Stimulated activated naive B cell treated with anti-CD40 and anti-IgM and Interleukin-4, amounts not matched to agents 10 μg/mL and 1 μg/mL and 100 μg/mL, for 72 hours (primary cell): ENCODE results near the gene TNFAIP2.
"Not testable (repeated sequence)": the region's sequence is repeated elsewhere in the genome, so short reads cannot be mapped to it uniquely, and the experiment has no call there.

Source experiments
- ATAC-seq, 2 donors: fragments of 150-1000 bp; cut with Tn5 transposase; replicated peaks; 2 replicates each; pipeline ENCODE4 v1.10.0; 2021; ENCODE audit warnings: moderate library complexity in 1 of 2
- DNase-seq: peaks from one replicate; pipeline ENCODE4 v3.0.0; 2021
- H3K27ac Mint-ChIP-seq: one replicate; pipeline ENCODE4 v1.8.0; 2022; ENCODE audit warnings: mild to moderate bottlenecking, mixed read lengths
- H3K27me3 Mint-ChIP-seq, 2 donors: one replicate each; pipeline ENCODE4 v1.8.0; 2022; ENCODE audit warnings: mixed read lengths in 2 of 2
- H3K36me3 Mint-ChIP-seq, 2 donors: one replicate each; pipeline ENCODE4 v1.8.0; 2022; ENCODE audit warnings: mixed read lengths in 2 of 2, mild to moderate bottlenecking in 1 of 2
- H3K4me1 Mint-ChIP-seq, 2 donors: one replicate each; pipeline ENCODE4 v1.8.0; 2022; ENCODE audit warnings: mixed read lengths in 2 of 2, mild to moderate bottlenecking in 1 of 2
- H3K4me3 Mint-ChIP-seq, 2 donors: one replicate each; pipeline ENCODE4 v1.8.0; 2022; ENCODE audit warnings: mild to moderate bottlenecking in 2 of 2, mixed read lengths in 2 of 2, moderate library complexity in 1 of 2
- H3K9me3 Mint-ChIP-seq, 2 donors: one replicate each; pipeline ENCODE4 v1.8.0; 2022; ENCODE audit warnings: mixed read lengths in 2 of 2, mild to moderate bottlenecking in 1 of 2

Gene TNFAIP2

GRCh38 chr14:103108749-103109207 is 14.5 kb upstream of the TNFAIP2 start:
- Mint-ChIP-seq H3K36me3 (no peaks in the 10 kb centered on the region), H3K4me1 (peaks cover 37 to 57% of the 10 kb centered on the region in 2 donors), H3K27ac (no peak overlapping the region), H3K9me3 (no peaks in the 10 kb centered on the region), H3K27me3 (peaks cover 27 to 65% of the 10 kb centered on the region in 2 donors), H3K4me3 (no peak overlapping the region)
- peak; percentile 25 to 51 for ATAC-seq
- DNase-seq: no peak

DNA sequence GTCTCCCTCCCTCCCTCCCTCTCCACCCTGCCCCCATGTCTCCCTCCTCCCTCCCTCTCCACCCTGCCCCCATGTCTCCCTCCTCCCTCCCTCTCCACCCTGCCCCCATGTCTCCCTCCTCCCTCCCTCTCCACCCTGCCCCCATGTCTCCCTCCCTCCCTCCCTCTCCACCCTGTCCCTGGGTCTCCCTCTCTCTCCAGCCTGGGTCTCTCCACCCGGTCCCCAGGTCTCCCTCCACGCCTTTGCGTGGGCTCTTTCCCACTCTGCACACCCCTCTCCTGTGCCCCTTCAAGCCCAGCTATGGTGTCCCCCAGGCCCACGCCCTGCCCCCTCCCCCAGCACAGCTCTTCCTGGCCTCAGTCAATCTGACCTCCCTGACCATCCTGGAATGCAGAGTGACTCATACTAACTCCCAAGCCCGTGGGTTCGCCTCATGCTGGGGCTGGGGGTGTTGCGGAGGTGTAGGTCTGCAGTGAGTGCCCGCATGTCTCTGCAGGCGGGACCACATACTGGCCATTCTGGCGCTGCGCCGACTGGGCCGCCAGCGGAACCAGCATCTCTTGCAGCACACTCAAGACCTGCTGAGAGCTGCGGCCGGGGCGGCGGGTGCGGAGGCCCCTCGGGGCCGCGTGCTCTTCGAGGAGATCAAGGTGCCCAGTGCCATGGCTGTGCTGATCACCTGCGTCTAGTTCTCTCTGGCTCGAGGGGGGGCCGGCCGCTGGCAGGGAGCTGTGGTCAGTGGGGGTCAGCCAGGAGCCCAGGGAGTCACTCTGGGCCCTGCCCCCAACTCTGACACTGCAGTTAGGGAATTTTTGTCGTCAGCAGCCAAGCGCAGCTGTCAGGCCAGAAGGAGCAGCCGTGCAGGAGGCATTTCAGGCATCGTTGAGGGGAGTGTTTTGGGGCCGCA is 13.5 kb upstream of the TNFAIP2 start:
- ATAC-seq (no peak), DNase-seq (no peak)
- H3K4me3 Mint-ChIP-seq: no peak overlapping the region
- peaks cover 36 to 54% of the 10 kb centered on the region in 2 donors for H3K4me1 Mint-ChIP-seq
- H3K27me3 Mint-ChIP-seq: peaks cover 25 to 57% of the 10 kb centered on the region in 2 donors
- H3K27ac Mint-ChIP-seq: no peak overlapping the region
- no peaks in the 10 kb centered on the region for H3K36me3 Mint-ChIP-seq
- no peaks in the 10 kb centered on the region for H3K9me3 Mint-ChIP-seq

GRCh38 chr14:103110681-103111231 is 12.5 kb upstream of the TNFAIP2 start:
- H3K4me3 Mint-ChIP-seq: no peak overlapping the region
- no peaks in the 10 kb centered on the region for H3K36me3 Mint-ChIP-seq
- peaks cover 16 to 48% of the 10 kb centered on the region in 2 donors for H3K27me3 Mint-ChIP-seq
- no peak for DNase-seq
- ATAC-seq: no peak
- peak overlapping the region; percentile 40 for H3K27ac Mint-ChIP-seq
- peaks cover 35 to 52% of the 10 kb centered on the region in 2 donors for H3K4me1 Mint-ChIP-seq
- H3K9me3 Mint-ChIP-seq: no peaks in the 10 kb centered on the region

- Mint-ChIP-seq H3K9me3 (no peaks in the 10 kb centered on the region), H3K27me3 (peaks cover 14 to 42% of the 10 kb centered on the region in 2 donors), H3K4me3 (no peak overlapping the region), H3K36me3 (no peaks in the 10 kb centered on the region), H3K27ac (peak overlapping the region; percentile 40), H3K4me1 (peaks cover 39 to 51% of the 10 kb centered on the region in 2 donors)
- DNase-seq: no peak
- ATAC-seq: peak; percentile 50 to 60
These were observed 11.9 kb upstream of the TNFAIP2 start for GRCh38 chr14:103111232-103111868.

DNA sequence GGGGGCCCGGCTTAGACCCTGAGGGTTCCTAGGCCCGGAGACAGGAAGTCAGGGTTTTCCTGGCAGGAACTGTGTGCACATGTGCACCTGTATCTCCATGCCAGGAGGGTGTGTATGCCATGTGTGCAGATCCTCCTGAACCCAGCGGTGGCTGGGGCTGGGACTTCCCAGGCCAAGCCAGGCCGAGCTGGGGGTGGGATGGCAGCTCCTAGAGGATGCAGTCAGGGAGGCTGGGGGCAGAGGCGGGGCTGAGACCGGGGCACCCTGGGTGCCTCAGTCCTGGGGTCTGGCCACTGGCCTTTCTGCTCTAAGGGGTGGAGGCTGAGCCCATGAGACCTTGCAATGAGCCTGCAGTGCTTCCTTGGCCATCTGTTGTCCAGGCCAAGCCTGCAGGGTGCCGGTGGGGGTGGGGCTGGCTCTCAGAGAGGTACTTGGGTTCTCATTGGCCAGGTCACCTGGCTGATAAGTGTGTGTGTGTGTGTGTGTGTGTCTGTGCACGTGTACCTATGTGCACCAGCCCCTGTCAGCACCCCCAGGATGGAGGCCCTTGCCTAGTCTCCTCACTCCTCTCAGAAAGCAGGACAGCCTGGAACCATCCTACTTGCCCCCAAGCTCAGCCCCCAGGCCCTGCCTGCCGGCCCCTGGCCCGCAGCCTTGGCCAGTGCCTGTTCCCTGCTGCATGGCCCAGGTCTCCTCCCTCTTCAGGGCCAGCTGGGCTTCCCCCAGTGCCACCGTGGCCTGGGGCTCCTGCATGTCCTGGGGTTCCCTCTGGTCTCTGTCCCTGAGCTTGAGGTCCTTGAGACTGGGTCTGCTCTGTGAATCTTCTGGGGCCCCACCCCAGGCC is 10.6 kb upstream of the TNFAIP2 start:
- Mint-ChIP-seq H3K9me3 (no peaks in the 10 kb centered on the region), H3K27ac (no peak overlapping the region), H3K27me3 (peaks cover 6 to 29% of the 10 kb centered on the region in 2 donors), H3K36me3 (no peaks in the 10 kb centered on the region), H3K4me3 (no peak overlapping the region), H3K4me1 (peaks cover 39 to 51% of the 10 kb centered on the region in 2 donors)
- no peak for ATAC-seq
- DNase-seq: no peak

DNA sequence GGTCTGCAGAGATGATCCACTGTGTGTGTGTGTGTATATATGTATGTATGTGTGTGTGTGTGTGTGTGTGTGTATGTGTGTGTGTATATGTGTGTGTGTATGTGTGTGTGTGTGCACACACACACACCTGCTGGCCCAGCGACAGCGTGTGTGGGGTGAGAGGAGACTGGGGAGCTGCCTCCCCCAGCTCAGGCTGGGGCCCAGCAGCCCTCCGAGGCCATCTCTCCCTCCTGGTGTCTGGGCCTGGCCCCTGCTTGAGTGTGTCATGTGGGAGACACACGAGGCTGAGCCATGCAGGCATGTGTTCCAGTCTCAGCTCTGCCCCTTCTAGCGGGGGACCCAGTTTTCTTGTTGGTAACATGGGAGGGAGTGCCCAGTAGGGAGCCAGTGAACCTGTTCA is 10.0 kb upstream of the TNFAIP2 start:
- no peak for DNase-seq
- no peak for ATAC-seq
- no peak overlapping the region for H3K27ac Mint-ChIP-seq
- no peaks in the 10 kb centered on the region for H3K9me3 Mint-ChIP-seq
- H3K27me3 Mint-ChIP-seq: peaks cover 5 to 22% of the 10 kb centered on the region in 2 donors
- no peak overlapping the region for H3K4me3 Mint-ChIP-seq
- H3K36me3 Mint-ChIP-seq: no peaks in the 10 kb centered on the region
- peaks cover 39 to 51% of the 10 kb centered on the region in 2 donors for H3K4me1 Mint-ChIP-seq

DNA sequence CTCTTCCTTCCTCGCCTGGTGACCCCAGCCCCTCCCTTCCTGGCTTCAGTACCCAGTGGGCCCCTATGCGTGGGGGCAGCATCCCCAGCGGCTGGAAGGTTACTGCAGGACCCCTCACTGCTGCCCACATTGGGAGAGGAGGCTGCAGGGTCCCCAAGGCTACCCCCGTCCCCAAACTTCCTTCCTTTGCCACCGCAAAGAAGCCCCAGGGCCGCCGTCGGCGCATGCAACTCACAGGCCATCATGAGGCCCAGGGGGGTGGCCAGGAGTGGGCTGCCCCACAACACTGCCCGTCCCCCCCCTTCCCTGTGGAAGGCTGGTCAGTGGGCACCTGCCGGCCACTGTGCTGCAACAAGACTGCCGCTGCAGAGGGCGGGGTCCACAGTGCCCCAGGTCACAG is 9.5 kb upstream of the TNFAIP2 start:
- Mint-ChIP-seq H3K9me3 (no peaks in the 10 kb centered on the region), H3K36me3 (no peaks in the 10 kb centered on the region), H3K27me3 (peaks cover 5 to 17% of the 10 kb centered on the region in 2 donors), H3K4me1 (peaks cover 38 to 51% of the 10 kb centered on the region in 2 donors), H3K27ac (no peak overlapping the region), H3K4me3 (no peak overlapping the region)
- DNase-seq (no peak), ATAC-seq (no peak)

- peak; percentile 51 for DNase-seq
- not testable (repeated sequence) for H3K36me3 Mint-ChIP-seq, H3K9me3 Mint-ChIP-seq, H3K27ac Mint-ChIP-seq
- Mint-ChIP-seq H3K4me1 (peaks cover 33 to 47% of the 10 kb centered on the region in 2 donors), H3K27me3 (peaks cover 10 to 17% of the 10 kb centered on the region in 2 donors), H3K4me3 (peak overlapping the region; percentile 69 to 70)
- ATAC-seq: peak; percentile 56 to 61
These were observed 8.1 kb upstream of the TNFAIP2 start for GRCh38 chr14:103115086-103115679.

DNA sequence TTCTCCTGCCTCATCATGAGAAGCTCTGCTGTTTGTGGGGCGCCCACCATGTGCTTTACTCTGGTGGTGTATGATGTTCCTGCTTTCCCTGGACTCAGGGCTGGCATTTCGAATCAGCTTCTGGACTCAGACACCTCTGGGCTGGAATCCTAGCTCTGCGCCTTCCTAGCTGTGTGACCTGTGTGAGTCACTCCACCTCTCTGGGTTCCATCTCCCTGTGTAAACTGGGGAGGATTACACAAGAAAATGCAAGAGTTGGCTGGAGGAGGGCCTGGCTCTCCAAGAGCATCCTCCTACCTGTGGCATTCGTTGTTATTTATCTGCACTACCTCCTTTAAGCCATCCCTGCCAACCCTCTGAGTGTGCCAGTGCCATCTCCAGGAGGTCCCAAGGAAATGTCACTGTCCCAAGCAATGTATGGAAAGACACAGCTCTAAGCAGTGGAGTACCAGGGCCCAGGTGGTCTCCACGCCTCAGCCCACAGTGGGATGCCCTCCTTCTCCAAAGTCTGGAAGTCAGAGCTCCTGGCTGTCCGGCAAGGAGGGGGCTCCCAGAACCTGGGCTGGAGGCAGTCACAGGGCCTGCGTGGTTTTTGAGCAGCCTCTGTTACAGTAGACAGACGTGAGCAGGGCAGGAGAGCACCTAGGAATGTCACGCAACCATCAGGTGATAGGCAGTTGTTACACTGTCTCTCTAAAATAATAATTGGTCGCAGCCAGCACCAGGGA is 7.3 kb upstream of the TNFAIP2 start:
- Mint-ChIP-seq H3K27ac (no peak overlapping the region), H3K9me3 (no peaks in the 10 kb centered on the region), H3K4me1 (peaks cover 27 to 41% of the 10 kb centered on the region in 2 donors), H3K27me3 (peaks cover 10 to 22% of the 10 kb centered on the region in 2 donors), H3K4me3 (no peak overlapping the region), H3K36me3 (no peaks in the 10 kb centered on the region)
- ATAC-seq (no peak), DNase-seq (no peak)

GRCh38 chr14:103116636-103117035 is 6.6 kb upstream of the TNFAIP2 start:
- no peak overlapping the region for H3K27ac Mint-ChIP-seq
- DNase-seq: no peak
- peaks cover 23 to 40% of the 10 kb centered on the region in 2 donors for H3K4me1 Mint-ChIP-seq

DNA sequence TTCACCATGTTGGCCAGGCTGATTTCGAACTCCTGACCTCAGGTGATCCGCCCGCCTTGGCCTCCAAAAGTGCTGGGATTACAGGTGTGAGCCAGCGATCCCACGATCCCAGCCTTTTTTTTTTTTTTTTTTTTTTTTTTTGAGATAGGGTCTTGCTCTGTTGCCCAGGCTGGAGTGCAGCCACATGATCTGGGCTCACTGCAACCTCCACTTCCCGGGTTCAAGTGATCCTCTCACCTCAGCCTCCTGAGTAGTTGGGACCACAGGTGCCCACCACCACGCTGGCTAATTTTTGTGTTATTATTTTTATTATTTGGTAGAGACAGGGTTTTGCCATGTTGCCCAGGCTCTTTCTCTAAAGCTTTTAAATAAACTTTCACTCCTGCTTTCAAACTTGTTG is 5.8 kb upstream of the TNFAIP2 start:
- not testable (repeated sequence) for H3K36me3 Mint-ChIP-seq, H3K4me3 Mint-ChIP-seq

More at GRCh38 chr14:103116636-103117035, 6.6 kb upstream of the TNFAIP2 start:
- ATAC-seq: no peak
- Mint-ChIP-seq H3K9me3 (no peaks in the 10 kb centered on the region), H3K27me3 (peaks cover 14 to 27% of the 10 kb centered on the region in 2 donors), H3K36me3 (no peaks in the 10 kb centered on the region), H3K4me3 (no peak overlapping the region)

GRCh38 chr14:103118018-103118662 is 5.1 kb upstream of the TNFAIP2 start:
- Mint-ChIP-seq H3K9me3 (no peaks in the 10 kb centered on the region), H3K4me1 (peaks cover 19 to 39% of the 10 kb centered on the region in 2 donors), H3K27me3 (peaks cover 19 to 32% of the 10 kb centered on the region in 2 donors), H3K27ac (no peak overlapping the region), H3K36me3 (no peaks in the 10 kb centered on the region), H3K4me3 (no peak overlapping the region)
- DNase-seq: no peak
- ATAC-seq: no peak

More for the DNA sequence above, 5.8 kb upstream of the TNFAIP2 start:
- ATAC-seq, H3K27ac Mint-ChIP-seq, H3K9me3 Mint-ChIP-seq, DNase-seq: not testable (repeated sequence)
- Mint-ChIP-seq H3K4me1 (peaks cover 23 to 38% of the 10 kb centered on the region in 2 donors), H3K27me3 (peaks cover 19 to 30% of the 10 kb centered on the region in 2 donors)
